HG03457 (cell line): ENCODE results near the gene ATP2A1.
A peak's percentile ranks its signal among the peaks of the same experiment; 100 is the strongest.
"Not testable (repeated sequence)": the region's sequence is repeated elsewhere in the genome, so short reads cannot be mapped to it uniquely, and the experiment has no call there.

Experiments
- ATAC-seq: cut with Tn5 transposase; IDR thresholded peaks from one replicate; pipeline ENCODE4 v1.9.1; 2021; ENCODE audit warnings: moderate number of reproducible peaks; ENCODE audit not compliant: unreplicated experiment

The ATP2A1 gene

DNA sequence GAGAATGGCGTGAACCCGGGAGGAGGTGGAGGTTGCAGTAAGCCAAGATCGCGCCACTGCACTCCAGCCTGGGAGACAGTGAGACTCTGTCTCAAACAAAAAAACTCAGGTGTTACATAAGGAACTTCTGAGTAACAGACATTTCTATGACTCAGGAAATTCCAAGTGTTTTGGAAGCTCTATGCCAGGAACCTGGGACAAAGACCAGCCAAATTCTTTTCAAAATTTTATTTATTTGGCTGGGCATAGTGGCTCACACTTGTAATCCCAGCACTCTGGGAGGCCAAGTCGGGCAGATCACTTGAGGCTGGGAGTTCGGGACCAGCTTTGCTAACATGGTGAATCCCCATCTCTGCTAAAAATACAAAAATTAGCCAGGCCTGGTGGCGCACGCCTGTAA, 19.9 kb upstream of the ATP2A1 start:
- no peak for ATAC-seq

DNA sequence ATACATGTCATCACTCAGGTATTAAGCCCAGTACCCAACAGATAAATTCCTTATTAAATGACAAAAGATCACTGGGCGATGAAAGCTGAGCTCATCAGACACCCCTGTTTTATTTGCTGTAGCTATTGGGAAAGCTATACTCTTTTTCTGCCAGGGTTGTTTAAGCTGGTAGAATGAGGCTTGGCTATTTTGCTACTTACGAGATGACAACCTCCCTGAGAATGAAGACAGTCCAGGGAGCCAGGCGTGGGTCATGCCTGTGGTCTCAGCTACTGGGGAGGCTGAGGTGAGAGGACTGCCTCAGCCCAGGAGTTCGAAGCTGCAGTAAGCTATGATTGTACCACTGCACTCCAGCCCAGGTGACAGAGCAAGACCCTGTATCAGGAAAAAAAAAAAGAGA, 19.0 kb upstream of the ATP2A1 start:
- ATAC-seq = no peak

DNA sequence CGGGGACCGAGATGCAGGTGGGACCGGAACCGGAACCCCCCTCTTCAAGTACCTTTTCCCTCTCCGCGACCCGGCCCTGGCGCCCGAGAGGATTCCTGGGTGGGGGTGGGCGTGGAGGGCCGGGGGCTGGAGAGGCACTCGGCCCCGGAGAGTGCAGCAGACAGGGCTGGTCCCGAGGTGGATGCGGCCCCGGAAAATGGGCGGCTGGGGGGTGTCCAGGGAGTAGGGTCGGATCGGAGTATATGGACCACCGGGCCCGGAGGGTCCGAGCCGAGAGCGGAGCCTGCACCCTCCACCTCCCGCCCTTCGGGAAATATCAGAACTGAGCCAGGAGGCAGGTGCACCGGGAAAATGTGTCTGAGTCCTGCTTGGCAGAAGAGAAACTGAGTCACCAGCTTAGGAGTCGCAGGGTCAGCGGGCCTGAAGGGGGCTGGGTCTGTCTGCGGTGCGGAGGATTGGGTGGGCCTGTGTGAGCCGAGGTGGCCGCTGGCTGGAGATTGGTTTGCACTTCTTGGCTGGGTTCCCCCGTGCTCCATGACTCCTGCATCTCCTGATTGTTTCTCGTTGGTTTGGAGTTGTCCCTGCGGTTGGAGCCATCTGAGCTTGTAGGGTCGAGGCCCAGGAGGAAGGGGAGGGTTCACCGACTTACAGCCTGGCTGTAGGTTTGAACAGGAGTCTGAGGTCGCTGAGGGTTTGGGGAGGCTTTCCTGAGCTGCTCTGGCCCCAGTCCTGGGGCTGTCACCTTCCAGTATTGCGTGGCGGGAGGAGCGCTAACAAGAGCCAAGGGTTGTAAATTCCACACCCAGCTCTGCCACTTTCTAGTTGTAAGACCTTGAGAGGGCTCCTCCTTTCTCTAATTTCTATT, 14.1 kb upstream of the ATP2A1 start:
- no peak for ATAC-seq

DNA sequence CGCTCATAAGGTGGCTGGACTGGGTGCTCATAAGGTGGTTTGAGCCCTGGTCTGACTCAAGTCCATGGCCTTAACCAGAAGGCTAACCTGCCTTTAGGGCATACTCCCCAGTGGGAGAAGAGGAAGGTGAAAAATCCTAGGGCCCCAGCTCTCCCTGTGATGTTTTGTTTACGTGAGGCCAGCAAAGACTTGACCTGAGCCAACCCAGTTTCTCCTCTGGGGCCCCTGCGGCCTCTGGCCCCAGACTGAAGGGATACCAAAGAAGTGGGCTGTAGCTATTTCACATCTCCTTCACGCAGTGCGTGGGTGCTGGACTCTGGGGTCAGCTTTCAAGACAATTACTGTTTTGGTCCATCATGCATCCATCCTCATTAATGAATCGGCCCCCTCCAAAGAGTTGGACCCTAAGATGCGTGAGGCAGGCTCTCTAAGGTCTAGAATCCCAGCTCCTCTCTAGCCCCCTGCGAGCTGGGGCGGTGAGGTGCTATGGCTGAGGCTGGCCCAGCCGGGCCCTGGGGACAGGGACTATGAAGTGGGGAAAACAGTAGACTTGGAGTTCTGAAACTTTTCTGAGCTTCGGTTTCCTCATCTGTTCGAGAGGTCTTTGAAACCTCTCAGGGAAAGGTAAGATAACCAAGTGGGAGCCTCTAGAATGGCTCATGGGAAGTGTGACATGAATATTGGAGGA, 13.1 kb upstream of the ATP2A1 start:
- no peak for ATAC-seq

DNA sequence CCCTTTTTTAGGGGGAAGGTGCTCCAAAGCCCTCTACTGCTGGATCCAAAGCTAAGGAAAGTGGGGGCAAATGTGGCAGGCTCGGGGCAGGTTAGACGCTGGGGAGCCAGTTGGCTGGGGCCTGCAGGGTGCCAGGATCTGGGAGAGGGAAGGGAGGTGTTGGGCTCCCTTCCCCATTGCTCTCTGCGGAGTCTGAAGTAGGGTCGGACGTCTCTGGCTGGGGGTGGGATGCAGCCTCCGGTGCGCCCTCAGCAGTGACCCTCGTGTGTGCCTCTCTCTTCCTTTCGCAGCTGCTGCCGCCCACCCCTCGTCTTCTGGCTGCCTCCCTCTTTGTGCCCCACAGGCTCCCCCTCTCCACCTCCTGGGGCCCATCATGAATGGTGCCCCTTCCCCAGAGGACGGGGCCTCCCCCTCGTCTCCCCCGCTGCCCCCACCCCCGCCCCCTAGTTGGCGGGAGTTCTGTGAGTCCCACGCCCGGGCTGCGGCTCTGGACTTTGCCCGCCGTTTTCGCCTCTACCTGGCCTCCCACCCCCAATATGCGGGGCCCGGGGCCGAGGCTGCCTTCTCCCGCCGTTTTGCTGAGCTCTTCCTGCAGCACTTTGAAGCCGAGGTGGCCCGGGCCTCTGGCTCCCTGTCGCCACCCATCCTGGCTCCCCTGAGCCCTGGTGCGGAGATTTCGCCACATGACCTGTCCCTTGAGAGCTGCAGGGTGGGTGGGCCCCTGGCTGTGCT, 12.4 kb upstream of the ATP2A1 start:
- no peak for ATAC-seq

GRCh38 chr16:28866454-28866804, 11.9 kb upstream of the ATP2A1 start:
- no peak for ATAC-seq

DNA sequence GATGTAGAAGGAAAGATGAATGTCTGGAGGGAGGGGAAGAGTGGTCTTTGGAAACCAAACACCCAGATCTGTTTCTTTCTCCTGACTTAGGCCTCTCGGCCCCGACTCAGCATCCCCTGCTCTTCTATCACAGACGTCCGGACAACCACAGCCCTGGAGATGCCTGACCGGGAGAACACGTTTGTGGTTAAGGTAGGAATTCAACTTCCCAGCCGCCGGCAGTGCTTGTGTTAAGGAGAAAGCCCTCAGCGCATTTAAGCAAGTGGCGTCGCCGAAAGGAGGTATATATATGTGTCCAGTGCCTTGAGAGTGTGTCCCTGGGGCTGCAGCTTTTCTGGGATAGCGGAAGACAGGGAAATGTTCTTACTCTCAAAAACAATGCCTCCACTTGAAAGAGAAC, 11.0 kb upstream of the ATP2A1 start:
- no peak for ATAC-seq

- ATAC-seq = not testable (repeated sequence)
These were observed 10.6 kb upstream of the ATP2A1 start for GRCh38 chr16:28867646-28868045.

DNA sequence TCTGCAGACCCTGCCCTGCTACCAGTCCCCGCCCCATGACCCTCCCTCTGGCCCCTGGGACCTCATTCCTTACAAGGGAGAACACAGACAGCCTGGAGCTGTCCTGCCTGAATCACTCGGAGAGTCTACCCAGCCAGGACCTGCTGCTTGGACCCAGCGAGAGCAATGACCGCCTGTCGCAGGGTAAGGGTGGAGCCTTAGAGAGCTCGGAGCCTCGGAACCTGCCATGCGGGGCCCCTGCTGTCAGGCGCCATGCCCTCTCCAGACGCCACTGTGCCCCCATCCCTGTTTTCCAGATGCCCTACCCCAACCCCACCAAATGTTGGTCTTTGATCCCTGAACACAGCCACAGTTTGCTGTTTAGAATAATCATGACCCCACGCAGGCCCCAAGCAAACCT, 9.1 kb upstream of the ATP2A1 start:
- no peak for ATAC-seq

DNA sequence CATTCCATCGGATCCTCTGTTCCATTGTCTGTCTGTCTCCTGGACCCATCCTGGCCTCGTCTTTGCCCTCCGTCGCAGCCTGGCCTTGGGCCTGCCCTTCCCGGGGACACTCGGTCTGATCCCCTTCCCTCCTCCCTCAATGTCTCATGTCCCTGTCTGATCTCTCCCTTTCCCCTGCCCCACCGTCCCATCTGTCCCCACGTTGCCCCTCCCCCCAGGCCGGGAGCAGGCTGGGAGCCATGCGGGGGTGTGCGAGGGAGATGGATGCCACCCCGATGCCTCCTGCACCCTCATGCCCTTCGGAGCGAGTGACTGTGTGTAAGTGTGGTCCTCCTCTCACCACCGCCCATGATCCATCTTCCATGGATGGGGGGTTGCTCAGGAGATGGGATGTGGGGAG, 5.3 kb upstream of the ATP2A1 start:
- no peak for ATAC-seq

DNA sequence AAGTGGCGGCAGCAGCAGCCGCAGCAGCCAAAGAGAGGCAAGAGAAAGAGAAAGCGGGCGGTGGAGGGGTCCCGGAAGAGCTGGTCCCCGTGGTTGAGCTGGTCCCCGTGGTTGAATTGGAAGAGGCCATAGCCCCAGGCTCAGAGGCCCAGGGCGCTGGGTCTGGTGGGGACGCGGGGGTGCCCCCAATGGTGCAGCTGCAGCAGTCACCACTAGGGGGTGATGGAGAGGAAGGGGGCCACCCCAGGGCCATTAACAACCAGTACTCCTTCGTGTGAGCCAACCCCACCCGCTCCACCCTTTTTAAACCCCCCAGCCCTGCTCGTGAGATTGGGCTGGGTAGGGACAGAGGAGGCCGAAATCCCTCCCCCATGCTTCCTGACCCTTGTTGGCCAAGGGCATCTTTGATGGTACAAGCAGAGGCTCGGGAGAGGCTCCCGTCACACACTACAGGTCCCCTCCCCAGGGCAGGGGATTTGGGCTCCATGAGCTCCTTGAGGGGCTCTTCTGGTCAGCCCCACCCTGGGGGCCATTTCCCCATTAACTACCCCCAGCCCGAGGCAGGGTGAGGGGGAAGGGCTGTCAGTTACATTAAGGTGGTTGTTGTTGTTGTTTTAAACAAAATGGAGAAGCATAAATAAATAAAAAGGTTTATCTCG, 4.6 kb upstream of the ATP2A1 start:
- ATAC-seq = no peak

DNA sequence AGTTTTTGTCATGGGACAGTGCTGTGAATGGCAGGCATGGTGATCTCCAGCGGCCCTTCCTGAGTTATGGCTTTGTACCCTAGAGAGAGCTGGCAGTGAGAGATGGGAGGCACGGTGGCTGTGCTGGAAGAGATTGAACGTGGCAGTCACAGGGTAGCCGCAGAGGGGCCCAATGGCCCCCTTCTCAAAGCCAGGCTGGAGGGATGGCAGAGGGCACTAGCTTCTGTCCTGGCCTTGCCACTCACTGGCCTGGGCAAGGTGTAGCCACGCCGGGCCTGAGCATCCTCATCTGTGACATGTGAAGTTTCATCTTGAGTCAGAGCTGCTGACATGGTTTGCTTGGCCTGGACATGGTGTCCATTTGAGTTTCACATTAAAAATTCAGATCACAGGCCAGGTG, 3.9 kb upstream of the ATP2A1 start:
- no peak for ATAC-seq

GRCh38 chr16:28875134-28876018, 2.9 kb upstream of the ATP2A1 start:
- ATAC-seq = no peak

GRCh38 chr16:28876019-28876659, 2.1 kb upstream of the ATP2A1 start:
- ATAC-seq = no peak

GRCh38 chr16:28876973-28877654, 1.2 kb upstream of the ATP2A1 start:
- ATAC-seq = no peak

GRCh38 chr16:28877655-28878000, 660 bp upstream of the ATP2A1 start:
- no peak for ATAC-seq

DNA sequence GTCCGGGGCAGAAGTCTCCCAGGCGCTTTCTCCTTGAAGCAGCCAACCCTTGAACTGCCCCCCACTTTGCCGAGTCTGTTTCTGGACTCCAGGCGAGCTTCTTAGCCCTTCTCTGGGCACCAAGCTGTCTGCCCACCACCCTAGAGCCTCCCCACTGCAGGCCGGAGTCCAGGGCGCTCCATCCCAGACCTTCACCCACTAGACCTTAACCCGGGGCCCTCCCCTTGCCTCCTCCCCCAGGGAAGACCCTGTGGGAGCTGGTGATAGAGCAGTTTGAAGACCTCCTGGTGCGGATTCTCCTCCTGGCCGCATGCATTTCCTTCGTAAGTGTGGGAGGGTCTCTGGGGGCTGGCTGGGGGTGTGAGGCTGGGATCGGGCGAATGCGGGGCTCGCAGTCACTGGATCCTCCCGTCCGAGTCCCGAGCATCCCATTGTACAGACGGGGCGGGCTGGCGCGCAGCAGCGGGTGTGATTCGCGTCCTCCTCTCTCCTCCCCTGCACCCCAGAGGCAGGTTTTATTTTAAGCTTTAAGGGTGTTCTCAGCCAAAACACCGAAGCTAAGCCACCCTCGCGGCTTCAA, 1.1 kb downstream of the ATP2A1 start:
- ATAC-seq = peak; percentile 21

DNA sequence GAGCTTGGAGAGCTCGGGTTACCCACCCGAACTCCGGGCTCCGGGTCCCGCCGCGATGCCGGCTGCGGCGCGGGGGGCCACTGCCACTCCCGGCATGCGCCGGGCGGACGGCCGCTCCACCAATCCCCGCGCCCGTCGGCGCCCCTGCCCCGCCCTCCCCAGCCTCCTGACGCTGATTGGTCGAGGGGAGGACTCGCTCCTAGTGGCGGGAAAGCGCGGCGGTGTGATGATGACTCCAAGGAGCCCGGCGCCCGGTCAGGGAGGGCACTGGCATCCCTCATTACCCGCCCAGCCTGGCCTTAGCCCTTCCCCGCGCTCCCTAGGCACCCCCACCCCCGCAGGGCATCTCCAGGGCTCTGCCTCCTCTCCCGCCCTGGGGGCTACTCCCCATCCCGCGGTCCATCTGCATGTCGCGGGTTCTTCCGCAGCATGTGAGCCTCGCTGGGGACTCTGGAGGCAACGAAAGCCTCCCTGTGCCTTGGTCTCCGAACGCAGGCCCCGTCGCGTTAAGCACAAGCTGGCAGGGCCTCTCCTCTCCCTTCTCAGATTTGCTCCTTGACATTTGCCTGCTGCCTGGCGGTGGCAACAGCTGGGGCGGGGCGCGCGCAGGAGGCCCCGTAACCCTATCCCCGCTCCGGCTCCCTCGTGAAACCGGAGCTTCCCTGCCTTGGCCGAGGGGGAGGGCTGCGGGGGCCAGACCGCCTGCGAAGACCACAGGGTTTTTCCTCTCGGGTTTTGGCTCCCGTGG, 1.7 kb downstream of the ATP2A1 start:
- peak; percentile 77 for ATAC-seq
